SKM-1 treated with dmso at 0.1 percent for 144 hours (cell line): ENCODE measurements around the gene ZBTB32.

ENCODE experiments used
- DNase-seq: peaks from one replicate; lab custom pipeline; 2025; ENCODE audit not compliant: unreplicated experiment; lab: John Stamatoyannopoulos, UW

ZBTB32 gene

GRCh38 chr19:35734273-35734672 lies 29.9 kb downstream of the ZBTB32 start:
- no peak for DNase-seq

GRCh38 chr19:35734889-35735288 lies 30.5 kb downstream of the ZBTB32 start:
- DNase-seq: no peak

GRCh38 chr19:35736913-35737886 lies 32.8 kb downstream of the ZBTB32 start:
- DNase-seq: no peak

- DNase-seq: no peak
These were observed 33.9 kb downstream of the ZBTB32 start for GRCh38 chr19:35738021-35738886.

- no peak for DNase-seq
These were observed 34.5 kb downstream of the ZBTB32 start for GRCh38 chr19:35738887-35739229.

GRCh38 chr19:35739275-35740107 lies 35.1 kb downstream of the ZBTB32 start:
- DNase-seq: no peak

GRCh38 chr19:35740108-35740422 lies 35.7 kb downstream of the ZBTB32 start:
- DNase-seq: no peak

GRCh38 chr19:35740423-35741202 lies 36.3 kb downstream of the ZBTB32 start:
- DNase-seq: peak; percentile 95

- DNase-seq: no peak
These were observed 36.8 kb downstream of the ZBTB32 start for GRCh38 chr19:35741203-35741515.

- DNase-seq: peak; percentile 57
These were observed 37.9 kb downstream of the ZBTB32 start, which contains the start of gene IGFLR1 for GRCh38 chr19:35742121-35742724. Gene IGFLR1, minus strand, starts transcription at chr19:35742452. Its CDS starts 1,272 bp downstream, at chr19:35741180.

- no peak for DNase-seq
These were observed 39.5 kb downstream of the ZBTB32 start for GRCh38 chr19:35743640-35744429.

GRCh38 chr19:35744430-35745327 lies 40.3 kb downstream of the ZBTB32 start:
- peak; percentile 98 for DNase-seq

GRCh38 chr19:35745328-35746086 lies 41.1 kb downstream of the ZBTB32 start, which contains the start of the genes PSENEN and U2AF1L4:
Gene PSENEN, plus strand, starts transcription at chr19:35745651. Its CDS starts 280 bp downstream, at chr19:35745931.
Gene U2AF1L4, minus strand, starts transcription at chr19:35745418. Its CDS starts 27 bp downstream, at chr19:35745391.
- DNase-seq: peak; percentile 99

- DNase-seq: no peak
These were observed 41.7 kb downstream of the ZBTB32 start for GRCh38 chr19:35746087-35746462.

- DNase-seq: no peak
These were observed 42.2 kb downstream of the ZBTB32 start for GRCh38 chr19:35746531-35746930.

- DNase-seq: peak; percentile 99
These were observed 44.0 kb downstream of the ZBTB32 start, which contains the start of gene LIN37 for GRCh38 chr19:35748106-35749020. Gene LIN37, plus strand, starts transcription at chr19:35748576. Its CDS starts 149 bp downstream, at chr19:35748725.
